ENCODE data around the gene TNS4.

Gene TNS4

DNA sequence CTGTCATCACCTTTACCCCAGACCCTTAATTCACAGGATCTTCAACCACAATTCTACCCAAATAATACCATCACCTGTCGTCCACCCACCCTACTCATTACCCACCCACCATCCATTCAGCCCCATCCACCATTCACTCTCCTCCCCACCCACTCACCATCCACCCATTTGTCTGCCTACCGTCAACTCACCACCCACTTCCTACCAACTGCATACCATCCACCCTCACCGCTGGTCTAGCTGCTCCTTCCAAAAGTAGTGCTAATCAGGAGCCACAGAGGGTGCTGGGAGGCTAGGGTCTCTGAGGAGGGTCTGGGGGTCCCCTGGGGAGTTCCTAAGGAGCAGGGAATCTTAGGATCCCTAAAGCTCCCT lies 70.2 kb downstream of the TNS4 start:
- in situ Hi-C loops (cut with MboI; ENCODE audit: low pct_unique_long_range_greater_than_20kb, low sequenced_read_pairs, unreplicated experiment): no loop called here
- no peak for TF ChIP-seq CTCF (IDR thresholded peaks at IDR 0.05; ENCODE audit: extremely low read depth, insufficient read depth, missing control alignments)
- DNase-seq (ENCODE audit: low spot score): no peak

DNA sequence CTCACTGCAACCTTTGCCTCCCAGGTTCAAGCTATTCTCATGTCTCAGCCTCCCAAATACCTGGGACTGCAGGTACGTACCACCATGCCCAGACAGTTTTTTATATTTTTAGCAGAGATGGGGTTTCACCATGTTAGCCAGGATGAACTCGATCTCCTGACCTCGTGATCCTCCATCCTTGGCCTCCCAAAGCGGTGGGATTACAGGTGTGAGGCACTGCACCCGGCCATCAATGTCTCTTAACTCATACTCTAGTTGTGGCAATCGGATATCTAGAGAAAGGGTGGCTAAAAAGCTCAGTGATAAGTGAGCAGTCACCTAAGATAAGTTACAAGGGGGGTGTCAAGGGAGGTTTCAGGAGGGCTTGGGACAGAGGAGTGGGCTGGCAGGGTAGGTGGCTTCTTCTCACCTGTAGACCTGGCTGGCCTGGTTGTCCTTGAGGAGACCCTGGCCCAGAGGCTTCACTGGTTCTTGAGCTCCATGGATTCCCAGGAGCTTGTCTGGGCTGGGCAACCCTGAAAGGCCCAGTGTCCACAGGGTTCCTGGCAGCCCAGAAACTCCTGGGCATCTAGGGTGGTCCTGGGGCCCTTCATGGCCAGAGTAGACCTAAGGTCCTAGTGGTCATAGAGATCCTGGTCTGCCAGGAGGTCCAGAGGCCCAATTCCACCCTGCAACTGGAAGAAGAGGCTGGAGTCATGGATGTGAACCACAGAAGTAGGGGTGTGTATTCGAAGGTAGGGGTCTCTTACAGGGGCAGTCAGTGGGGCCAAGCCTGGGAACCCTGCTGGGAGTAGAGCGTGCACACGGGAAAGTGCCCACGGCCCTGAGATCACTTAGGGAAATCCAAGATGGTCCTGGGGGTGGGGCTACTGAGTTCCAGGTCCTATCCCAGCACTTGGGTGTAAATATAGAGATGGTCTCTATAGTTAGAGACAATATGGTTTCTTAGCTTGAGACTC lies 70.9 kb downstream of the TNS4 start:
- TF ChIP-seq CTCF (IDR thresholded peaks at IDR 0.05; ENCODE audit: extremely low read depth, insufficient read depth, missing control alignments): no peak
- in situ Hi-C loops (cut with MboI; ENCODE audit: low pct_unique_long_range_greater_than_20kb, low sequenced_read_pairs, unreplicated experiment): no loop called here
- no peak for DNase-seq (ENCODE audit: low spot score)

- in situ Hi-C loops (cut with MboI; ENCODE audit: low pct_unique_long_range_greater_than_20kb, low sequenced_read_pairs, unreplicated experiment): no loop called here
- TF ChIP-seq CTCF (IDR thresholded peaks at IDR 0.05; ENCODE audit: extremely low read depth, insufficient read depth, missing control alignments): peak; percentile 15
- no peak for DNase-seq (ENCODE audit: low spot score)
These were observed 74.4 kb downstream of the TNS4 start for GRCh38 chr17:40427002-40427491.

All from GM13977 (cell line).